ENCODE results near the gene LRMDA. TPM values are rescaled to one million over a fixed set of nuclear protein-coding genes. Genes with fewer than 3 reads are reported as not detected.

Gene LRMDA
- total and polyA plus RNA-seq, 4 experiments from 2014 or later, result not detected

GRCh38 chr10:76558586-76558985 is 1127.2 kb downstream of the LRMDA start:
- H3K4me1 ChIP-seq (ENCODE audit: insufficient read depth, low read length), result no peaks in the 10 kb centered on the region
- Mint-ChIP-seq H3K9me3 (peaks cover 0 to 9% (median 0%) of the 10 kb centered on the region in 8 donors), H3K4me3 (no peak overlapping the region), H3K27ac (no peak overlapping the region), H3K27me3 (no peaks in the 10 kb centered on the region), H3K36me3 (no peaks in the 10 kb centered on the region), H3K4me1 (no peaks in the 10 kb centered on the region)
- CTCF ChIA-PET (ENCODE audit: partially characterized antibody), result no interaction called here
- no peak overlapping the region for H3K4me3 ChIP-seq (ENCODE audit: low read length in 2 of 2)
- no peaks in the 10 kb centered on the region for H3K36me3 ChIP-seq (ENCODE audit: insufficient read depth, low read length)
- no peak for DNase-seq
- no peaks in the 10 kb centered on the region for H3K9me3 ChIP-seq (ENCODE audit: control insufficient read depth in 1 of 2, low read length in 2 of 2)
- H3K27ac ChIP-seq (ENCODE audit: low read depth, low read length), result no peak overlapping the region
- POLR2A ChIA-PET (ENCODE audit: partially characterized antibody), result no interaction called here
- intact Hi-C loops (cut with micrococcal nuclease), result no loop called here
- no peaks in the 10 kb centered on the region for H3K27me3 ChIP-seq (ENCODE audit: insufficient read depth, low read length)

- ChIA-PET CTCF (ENCODE audit: partially characterized antibody) (no interaction called here), POLR2A (ENCODE audit: partially characterized antibody) (no interaction called here)
- no peaks in the 10 kb centered on the region for H3K36me3 ChIP-seq (ENCODE audit: insufficient read depth, low read length)
- DNase-seq, result no peak
- no peaks in the 10 kb centered on the region for H3K4me1 Mint-ChIP-seq
- H3K27ac Mint-ChIP-seq, result no peak overlapping the region
- H3K9me3 Mint-ChIP-seq, result peaks cover 0 to 9% (median 0%) of the 10 kb centered on the region in 8 donors
- H3K4me1 ChIP-seq (ENCODE audit: insufficient read depth, low read length), result no peaks in the 10 kb centered on the region
- intact Hi-C loops (cut with micrococcal nuclease), result no loop called here
- no peaks in the 10 kb centered on the region for H3K27me3 Mint-ChIP-seq
- no peak overlapping the region for H3K4me3 Mint-ChIP-seq
- H3K4me3 ChIP-seq (ENCODE audit: low read length in 2 of 2), result no peak overlapping the region
- no peaks in the 10 kb centered on the region for H3K9me3 ChIP-seq (ENCODE audit: control insufficient read depth in 1 of 2, low read length in 2 of 2)
- no peak overlapping the region for H3K27ac ChIP-seq (ENCODE audit: low read depth, low read length)
- H3K36me3 Mint-ChIP-seq, result no peaks in the 10 kb centered on the region
- H3K27me3 ChIP-seq (ENCODE audit: insufficient read depth, low read length), result no peaks in the 10 kb centered on the region
These were observed 1127.8 kb downstream of the LRMDA start for GRCh38 chr10:76558996-76559891.

- H3K36me3 ChIP-seq (ENCODE audit: insufficient read depth, low read length), result no peaks in the 10 kb centered on the region
- no peaks in the 10 kb centered on the region for H3K27me3 ChIP-seq (ENCODE audit: insufficient read depth, low read length)
- no peak overlapping the region for H3K27ac ChIP-seq (ENCODE audit: low read depth, low read length)
- DNase-seq, result no peak
- no peaks in the 10 kb centered on the region for H3K4me1 Mint-ChIP-seq
- H3K4me3 Mint-ChIP-seq, result no peak overlapping the region
- H3K9me3 Mint-ChIP-seq, result peaks cover 0 to 11% (median 0%) of the 10 kb centered on the region in 8 donors
- ChIA-PET POLR2A (ENCODE audit: partially characterized antibody) (no interaction called here), CTCF (ENCODE audit: partially characterized antibody) (no interaction called here)
- no peaks in the 10 kb centered on the region for H3K4me1 ChIP-seq (ENCODE audit: insufficient read depth, low read length)
- H3K27me3 Mint-ChIP-seq, result no peaks in the 10 kb centered on the region
- no peaks in the 10 kb centered on the region for H3K36me3 Mint-ChIP-seq
- H3K27ac Mint-ChIP-seq, result no peak overlapping the region
- H3K4me3 ChIP-seq (ENCODE audit: low read length in 2 of 2), result no peak overlapping the region
- intact Hi-C loops (cut with micrococcal nuclease), result no loop called here
- no peaks in the 10 kb centered on the region for H3K9me3 ChIP-seq (ENCODE audit: control insufficient read depth in 1 of 2, low read length in 2 of 2)
These were observed 1128.4 kb downstream of the LRMDA start for GRCh38 chr10:76559892-76560220.

- Histone ChIP-seq H3K4me3 (ENCODE audit: low read length in 2 of 2) (no peak overlapping the region), H3K36me3 (ENCODE audit: insufficient read depth, low read length) (no peaks in the 10 kb centered on the region), H3K4me1 (ENCODE audit: insufficient read depth, low read length) (no peaks in the 10 kb centered on the region), H3K9me3 (ENCODE audit: control insufficient read depth in 1 of 2, low read length in 2 of 2) (no peaks in the 10 kb centered on the region), H3K27ac (ENCODE audit: low read depth, low read length) (no peak overlapping the region), H3K27me3 (ENCODE audit: insufficient read depth, low read length) (no peaks in the 10 kb centered on the region)
- no peak overlapping the region for H3K4me3 Mint-ChIP-seq
- H3K4me1 Mint-ChIP-seq, result no peaks in the 10 kb centered on the region
- no peak for DNase-seq
- CTCF ChIA-PET (ENCODE audit: partially characterized antibody), result no interaction called here
- no peaks in the 10 kb centered on the region for H3K27me3 Mint-ChIP-seq
- peaks cover 0 to 11% (median 0%) of the 10 kb centered on the region in 8 donors for H3K9me3 Mint-ChIP-seq
- no peak overlapping the region for H3K27ac Mint-ChIP-seq
- no peaks in the 10 kb centered on the region for H3K36me3 Mint-ChIP-seq
- POLR2A ChIA-PET (ENCODE audit: partially characterized antibody), result no interaction called here
- intact Hi-C loops (cut with micrococcal nuclease), result no loop called here
These were observed 1128.9 kb downstream of the LRMDA start for GRCh38 chr10:76560338-76560737.

GRCh38 chr10:76563286-76563685 is 1131.9 kb downstream of the LRMDA start:
- no peaks in the 10 kb centered on the region for H3K9me3 ChIP-seq (ENCODE audit: control insufficient read depth in 1 of 2, low read length in 2 of 2)
- no peaks in the 10 kb centered on the region for H3K4me1 ChIP-seq (ENCODE audit: insufficient read depth, low read length)
- Mint-ChIP-seq H3K27ac (no peak overlapping the region), H3K4me1 (no peaks in the 10 kb centered on the region), H3K4me3 (no peak overlapping the region), H3K9me3 (peaks cover 0 to 15% (median 2%) of the 10 kb centered on the region in 8 donors), H3K36me3 (no peaks in the 10 kb centered on the region), H3K27me3 (no peaks in the 10 kb centered on the region)
- intact Hi-C loops (cut with micrococcal nuclease), result no loop called here
- H3K27me3 ChIP-seq (ENCODE audit: insufficient read depth, low read length), result no peaks in the 10 kb centered on the region
- POLR2A ChIA-PET (ENCODE audit: partially characterized antibody), result no interaction called here
- DNase-seq, result no peak
- CTCF ChIA-PET (ENCODE audit: partially characterized antibody), result no interaction called here
- H3K36me3 ChIP-seq (ENCODE audit: insufficient read depth, low read length), result no peaks in the 10 kb centered on the region
- no peak overlapping the region for H3K27ac ChIP-seq (ENCODE audit: low read depth, low read length)
- no peak overlapping the region for H3K4me3 ChIP-seq (ENCODE audit: low read length in 2 of 2)

GRCh38 chr10:76572021-76572420 is 1140.6 kb downstream of the LRMDA start:
- H3K4me3 Mint-ChIP-seq, result no peak overlapping the region
- no peaks in the 10 kb centered on the region for H3K4me1 Mint-ChIP-seq
- intact Hi-C loops (cut with micrococcal nuclease), result no loop called here
- no peaks in the 10 kb centered on the region for H3K27me3 Mint-ChIP-seq
- Histone ChIP-seq H3K27me3 (ENCODE audit: insufficient read depth, low read length) (no peaks in the 10 kb centered on the region), H3K4me1 (ENCODE audit: insufficient read depth, low read length) (no peaks in the 10 kb centered on the region), H3K36me3 (ENCODE audit: insufficient read depth, low read length) (no peaks in the 10 kb centered on the region), H3K9me3 (ENCODE audit: control insufficient read depth in 1 of 2, low read length in 2 of 2) (no peaks in the 10 kb centered on the region), H3K27ac (ENCODE audit: low read depth, low read length) (no peak overlapping the region), H3K4me3 (ENCODE audit: low read length in 2 of 2) (no peak overlapping the region)
- POLR2A ChIA-PET (ENCODE audit: partially characterized antibody), result no interaction called here
- peaks cover 0 to 11% (median 2%) of the 10 kb centered on the region in 8 donors for H3K9me3 Mint-ChIP-seq
- H3K36me3 Mint-ChIP-seq, result no peaks in the 10 kb centered on the region
- CTCF ChIA-PET (ENCODE audit: partially characterized antibody), result no interaction called here
- no peak for DNase-seq
- no peak overlapping the region for H3K27ac Mint-ChIP-seq

GRCh38 chr10:76576276-76576962 is 1145.0 kb downstream of the LRMDA start:
- H3K27ac ChIP-seq (ENCODE audit: low read depth, low read length), result no peak overlapping the region
- POLR2A ChIA-PET (ENCODE audit: partially characterized antibody), result no interaction called here
- H3K9me3 Mint-ChIP-seq, result peaks cover 0 to 20% (median 6%) of the 10 kb centered on the region in 8 donors
- H3K27me3 ChIP-seq (ENCODE audit: insufficient read depth, low read length), result no peaks in the 10 kb centered on the region
- H3K4me1 Mint-ChIP-seq, result no peaks in the 10 kb centered on the region
- no peak overlapping the region for H3K27ac Mint-ChIP-seq
- intact Hi-C loops (cut with micrococcal nuclease), result no loop called here
- H3K4me3 ChIP-seq (ENCODE audit: low read length in 2 of 2), result no peak overlapping the region
- H3K4me3 Mint-ChIP-seq, result no peak overlapping the region
- H3K9me3 ChIP-seq (ENCODE audit: control insufficient read depth in 1 of 2, low read length in 2 of 2), result no peaks in the 10 kb centered on the region
- H3K27me3 Mint-ChIP-seq, result no peaks in the 10 kb centered on the region
- H3K36me3 Mint-ChIP-seq, result no peaks in the 10 kb centered on the region
- H3K4me1 ChIP-seq (ENCODE audit: insufficient read depth, low read length), result no peaks in the 10 kb centered on the region
- DNase-seq, result no peak
- CTCF ChIA-PET (ENCODE audit: partially characterized antibody), result no interaction called here
- H3K36me3 ChIP-seq (ENCODE audit: insufficient read depth, low read length), result no peaks in the 10 kb centered on the region
